Testis (tissue), 2 donors: ENCODE measurements around the gene AGBL1.

Experiments used
- CTCF ChIP-seq, 3 experiments: fragments of 450-650 bp in 2 of 3; fragments of 200-600 bp in 1 of 3; sonication (generic) in 1 of 3; IDR thresholded peaks; one replicate each; pipeline ENCODE4 v1.5.1; 2016 to 2019; ENCODE audit warnings: antibody characterized with exemption in 3 of 3, mild to moderate bottlenecking in 2 of 3, moderate library complexity in 1 of 3
- POLR2A ChIP-seq: fragments of 450-650 bp; IDR thresholded peaks from one replicate; pipeline ENCODE4 v1.6.1; 2017; ENCODE audit warnings: antibody characterized with exemption, mild to moderate bottlenecking, moderate library complexity

GRCh38 chr15:86916671-86917360, 837.1 kb downstream of the AGBL1 start:
- no peak for TF ChIP-seq POLR2A
- no peak for TF ChIP-seq CTCF (IDR thresholded peaks at IDR 0.05)
